Peyer's patch (tissue), 4 donors: Measurements from ENCODE around the gene GOLGA6L6.
"Not testable (repeated sequence)": the region's sequence is repeated elsewhere in the genome, so short reads cannot be mapped to it uniquely, and the experiment has no call there.

ENCODE experiments used
- POLR2A ChIP-seq, 2 donors: fragments of 450-650 bp; IDR thresholded peaks; one replicate each; pipeline ENCODE4 v1.5.1; 2017; ENCODE audit warnings: antibody characterized with exemption in 2 of 2, mild to moderate bottlenecking in 2 of 2, moderate library complexity in 2 of 2
- TF ChIP-seq, protein P1 (sequence below), 6 experiments: fragments of 450-650 bp in 4 of 6; fragments of 200-600 bp in 2 of 6; sonication (generic) in 1 of 6; IDR thresholded peaks; one replicate each; pipeline ENCODE4 v1.5.1; 2017 to 2019; ENCODE audit warnings: antibody characterized with exemption in 6 of 6, mild to moderate bottlenecking in 3 of 6, moderate library complexity in 1 of 6

DNA sequence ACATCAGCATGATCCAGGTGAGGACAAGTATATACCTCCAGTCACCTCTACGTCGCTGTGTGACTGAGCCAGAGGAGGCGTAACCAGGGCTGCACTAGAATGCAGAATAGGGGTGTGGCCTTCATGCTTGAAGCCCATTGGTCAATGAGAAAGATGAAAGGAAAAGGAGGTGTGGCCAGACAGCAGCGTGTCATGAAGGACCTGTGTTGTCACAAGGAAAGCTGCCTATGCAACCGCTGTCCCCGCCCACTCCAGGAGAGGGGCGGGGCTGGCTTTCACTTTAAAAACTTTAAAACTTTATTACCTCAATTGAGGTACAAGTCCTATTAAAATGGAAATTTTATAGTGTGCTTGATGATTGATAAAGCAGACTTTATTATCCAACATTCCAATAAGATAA, at the start of gene GOLGA6L6:
- TF ChIP-seq, protein P1, sequence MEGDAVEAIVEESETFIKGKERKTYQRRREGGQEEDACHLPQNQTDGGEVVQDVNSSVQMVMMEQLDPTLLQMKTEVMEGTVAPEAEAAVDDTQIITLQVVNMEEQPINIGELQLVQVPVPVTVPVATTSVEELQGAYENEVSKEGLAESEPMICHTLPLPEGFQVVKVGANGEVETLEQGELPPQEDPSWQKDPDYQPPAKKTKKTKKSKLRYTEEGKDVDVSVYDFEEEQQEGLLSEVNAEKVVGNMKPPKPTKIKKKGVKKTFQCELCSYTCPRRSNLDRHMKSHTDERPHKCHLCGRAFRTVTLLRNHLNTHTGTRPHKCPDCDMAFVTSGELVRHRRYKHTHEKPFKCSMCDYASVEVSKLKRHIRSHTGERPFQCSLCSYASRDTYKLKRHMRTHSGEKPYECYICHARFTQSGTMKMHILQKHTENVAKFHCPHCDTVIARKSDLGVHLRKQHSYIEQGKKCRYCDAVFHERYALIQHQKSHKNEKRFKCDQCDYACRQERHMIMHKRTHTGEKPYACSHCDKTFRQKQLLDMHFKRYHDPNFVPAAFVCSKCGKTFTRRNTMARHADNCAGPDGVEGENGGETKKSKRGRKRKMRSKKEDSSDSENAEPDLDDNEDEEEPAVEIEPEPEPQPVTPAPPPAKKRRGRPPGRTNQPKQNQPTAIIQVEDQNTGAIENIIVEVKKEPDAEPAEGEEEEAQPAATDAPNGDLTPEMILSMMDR (IDR thresholded peaks at IDR 0.05), result not testable (repeated sequence)
- TF ChIP-seq POLR2A (IDR thresholded peaks at IDR 0.05), result not testable (repeated sequence)
